ENCODE results near the gene FGGY.
"Not testable (repeated sequence)": the region's sequence is repeated elsewhere in the genome, so short reads cannot be mapped to it uniquely, and the experiment has no call there.

Gene FGGY

GRCh38 chr1:59350521-59350920, 53.6 kb downstream of the FGGY start:
- in situ Hi-C loops (cut with MboI; ENCODE audit: low sequenced_read_pairs, unreplicated experiment), result no loop called here
- no peak for TF ChIP-seq CTCF (IDR thresholded peaks at IDR 0.05; ENCODE audit: borderline replicate concordance, control extremely low read depth, extremely low read depth, insufficient read depth, missing control alignments)
- no peak for DNase-seq (ENCODE audit: low spot score)

- no peak for TF ChIP-seq CTCF (IDR thresholded peaks at IDR 0.05; ENCODE audit: borderline replicate concordance, control extremely low read depth, extremely low read depth, insufficient read depth, missing control alignments)
- DNase-seq (ENCODE audit: low spot score), result no peak
- in situ Hi-C loops (cut with MboI; ENCODE audit: low sequenced_read_pairs, unreplicated experiment), result no loop called here
These were observed 55.2 kb downstream of the FGGY start for GRCh38 chr1:59352065-59352464.

DNA sequence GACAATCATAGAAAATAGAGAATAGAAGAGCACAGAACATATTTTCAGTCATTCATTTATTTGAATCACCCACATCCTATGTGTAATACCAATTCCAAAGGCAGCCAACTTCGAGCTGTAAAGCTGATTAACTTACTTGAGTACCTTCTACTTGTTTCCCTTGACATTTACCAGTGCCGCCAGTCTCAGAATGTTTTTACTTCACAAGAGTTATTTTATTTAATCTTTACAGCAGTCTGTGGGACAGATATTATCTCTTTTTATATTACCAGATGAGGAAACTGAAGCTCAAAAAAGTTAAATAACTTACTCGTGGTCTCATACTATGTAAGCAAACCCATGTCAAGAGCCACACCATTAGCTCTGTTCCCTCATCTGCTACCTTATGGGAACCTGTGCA, 56.6 kb downstream of the FGGY start:
- no peak for TF ChIP-seq CTCF (IDR thresholded peaks at IDR 0.05; ENCODE audit: borderline replicate concordance, control extremely low read depth, extremely low read depth, insufficient read depth, missing control alignments)
- in situ Hi-C loops (cut with MboI; ENCODE audit: low sequenced_read_pairs, unreplicated experiment), result no loop called here
- DNase-seq (ENCODE audit: low spot score), result no peak

DNA sequence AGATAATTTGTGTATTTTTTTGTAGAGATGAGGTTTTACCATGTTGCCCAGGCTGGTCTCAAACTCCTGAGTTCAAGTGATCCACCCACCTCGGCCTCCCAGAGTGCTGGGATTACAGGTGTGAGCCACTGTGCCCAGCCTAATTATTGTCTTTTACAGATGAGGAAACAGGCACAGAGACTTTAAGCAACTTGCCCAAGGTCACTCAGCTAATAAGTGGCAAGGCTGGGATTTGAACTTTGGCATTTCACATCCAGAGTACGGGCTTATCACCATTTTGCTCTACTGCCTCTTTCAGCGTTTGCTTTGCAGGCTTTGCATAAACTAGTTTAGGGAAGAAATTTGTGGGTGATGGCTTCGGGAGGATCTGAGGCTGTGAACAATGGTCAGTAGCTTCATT, 57.3 kb downstream of the FGGY start:
- DNase-seq (ENCODE audit: low spot score); in situ Hi-C loops (cut with MboI; ENCODE audit: low sequenced_read_pairs, unreplicated experiment): not testable (repeated sequence)

- in situ Hi-C loops (cut with MboI; ENCODE audit: low sequenced_read_pairs, unreplicated experiment), result no loop called here
- TF ChIP-seq CTCF (IDR thresholded peaks at IDR 0.05; ENCODE audit: borderline replicate concordance, control extremely low read depth, extremely low read depth, insufficient read depth, missing control alignments), result no peak
- DNase-seq (ENCODE audit: low spot score), result peak; percentile 37
These were observed 57.9 kb downstream of the FGGY start for GRCh38 chr1:59354709-59355337.

DNA sequence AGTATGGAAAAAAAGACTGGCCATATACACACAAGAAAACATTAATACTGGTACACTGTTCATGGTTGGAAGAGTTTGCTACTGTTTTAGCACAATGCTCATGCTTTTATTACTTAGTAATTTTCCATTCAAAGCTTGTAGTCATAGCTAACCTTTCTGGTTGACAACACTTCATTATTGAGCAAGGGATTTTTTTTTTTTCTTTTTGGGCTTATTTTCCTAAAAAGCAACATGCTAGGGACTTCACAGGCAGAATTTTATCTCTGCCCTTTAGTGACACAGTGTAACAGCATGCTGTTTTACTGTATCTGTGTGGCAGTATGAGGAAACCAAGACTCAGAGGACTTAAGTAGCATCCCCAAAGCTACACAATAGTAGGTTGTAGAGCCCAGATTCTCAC, 58.5 kb downstream of the FGGY start:
- in situ Hi-C loops (cut with MboI; ENCODE audit: low sequenced_read_pairs, unreplicated experiment), result no loop called here
- no peak for TF ChIP-seq CTCF (IDR thresholded peaks at IDR 0.05; ENCODE audit: borderline replicate concordance, control extremely low read depth, extremely low read depth, insufficient read depth, missing control alignments)
- DNase-seq (ENCODE audit: low spot score), result peak; percentile 18

GRCh38 chr1:59356627-59357026, 59.7 kb downstream of the FGGY start:
- DNase-seq (ENCODE audit: low spot score), result no peak
- TF ChIP-seq CTCF (IDR thresholded peaks at IDR 0.05; ENCODE audit: borderline replicate concordance, control extremely low read depth, extremely low read depth, insufficient read depth, missing control alignments), result no peak
- in situ Hi-C loops (cut with MboI; ENCODE audit: low sequenced_read_pairs, unreplicated experiment), result no loop called here

Measured in GM13976 (cell line).